Adrenal gland (tissue), 19 donors: ENCODE data around the gene DBF4. TPM values are rescaled to one million over a fixed set of nuclear protein-coding genes. Genes with fewer than 3 reads are reported as not detected.
"Not testable (repeated sequence)": the region's sequence is repeated elsewhere in the genome, so short reads cannot be mapped to it uniquely, and the experiment has no call there.

Experiments
- DNase-seq, 7 donors: peaks; one replicate each; pipeline ENCODE4 v3.0.0-alpha.2; 2019 to 2020
- H3K27ac ChIP-seq, 5 donors: fragments of 200-600 bp; sonication (generic) in 4 of 5; 1 replicate in 3 of 5; 2 replicates in 2 of 5; pipeline versions ENCODE4 v1.5.1 to v1.8.0; 2016 to 2020; ENCODE audit warnings: mild to moderate bottlenecking in 1 of 5
- H3K27me3 ChIP-seq: fragments of 200-600 bp; 2 replicates; pipeline ENCODE4 v1.8.0; 2021
- H3K36me3 ChIP-seq, 2 donors: fragments of 200-600 bp; replicated peaks in 1 of 2; 1 replicate in 1 of 2; 2 replicates in 1 of 2; pipeline versions ENCODE4 v1.5.1 to v1.8.0; 2018 to 2022
- H3K4me1 ChIP-seq, 2 donors: fragments of 200-600 bp; replicated peaks in 1 of 2; 1 replicate in 1 of 2; 2 replicates in 1 of 2; pipeline versions ENCODE4 v1.5.1 to v1.8.0; 2018 to 2021
- H3K4me3 ChIP-seq, 4 donors: fragments of 200-600 bp; sonication (generic) in 3 of 4; one replicate each; pipeline ENCODE4 v1.5.1; 2016 to 2018
- H3K9me3 ChIP-seq, 3 donors: fragments of 200-600 bp; sonication (generic) in 1 of 3; replicated peaks in 1 of 3; 1 replicate in 2 of 3; 2 replicates in 1 of 3; pipeline versions ENCODE4 v1.5.1 to v1.8.0; 2016 to 2021
- POLR2A ChIP-seq, 2 donors: fragments of 450-650 bp; IDR thresholded peaks; one replicate each; pipeline ENCODE4 v1.6.1; 2017; ENCODE audit warnings: antibody characterized with exemption in 2 of 2, mild to moderate bottlenecking in 2 of 2, moderate library complexity in 1 of 2
- WGBS, 4 donors: extraction: QIAGEN DNeasy Blood & Tissue Kit in 2 of 4; methylation state at CpG; one replicate each; pipeline versions ENCODE4 v1.1.5 to v1.1.7; 2013 to 2017; 5-methylcytosine and 5-hydroxymethylcytosine counted together
- intact Hi-C, 2 donors: fragments of 100-400 bp; cut with DNase I; formaldehyde crosslinking; loops; one replicate each; pipeline versions ENCODE4 v1.14.1 to v1.15.0; 2022 to 2023
- long read RNA-seq, 10 donors: library from polyadenylated mRNA in 3 of 10; unstranded in 2 of 10; stranded (forward) in 1 of 10; transcript quantifications; one replicate each; pipeline ENCODE4 v2.0.0 and lab custom pipeline, GENCODE V29; 2021 to 2026
- polyA plus RNA-seq, 3 donors: library from polyadenylated mRNA; stranded (reverse); fragments of 200-250 nt in 2 of 3; fragments of 350-450 nt in 1 of 3; fragmentation: Illumina TruSeq in 1 of 3; extraction: RNeasy Lipid Tissue Mini Kit (QIAGEN cat#74804) in 1 of 3; gene quantifications; one replicate each; pipeline ENCODE4 v1.2.3, GENCODE V29; 2013 to 2014
- total RNA-seq, 9 donors: library from RNA; depleted of rRNA in 4 of 9; stranded (reverse); fragments of >200 nt in 4 of 9; fragments of 120-200 nt in 1 of 9; fragmentation: NEBNext Ultra II Directional in 1 of 9; extraction: Animal tissue kit (Norgen Biotek cat#: 25700) in 1 of 9; gene quantifications; one replicate each; pipeline versions ENCODE4 v1.1.0 to v1.2.4, GENCODE V29; 2013 to 2023
- TF ChIP-seq, protein P1 (sequence below), 6 experiments: fragments of 450-650 bp in 4 of 6; fragments of 200-600 bp in 2 of 6; sonication (generic) in 1 of 6; IDR thresholded peaks; 1 replicate in 5 of 6; 2 replicates in 1 of 6; pipeline versions ENCODE4 v1.5.1 to v1.8.0; 2016 to 2021; ENCODE audit warnings: antibody characterized with exemption in 6 of 6, mild to moderate bottlenecking in 2 of 6, moderate library complexity in 1 of 6
- donor health status: healthy with polysubstance abuse.
- donor health status: Bipolar disorder and iron deficiency.
- donor health status: DM: yes; HTN: yes; CAD: no.
- donor health status: DM: no; HTN: no; CAD: no.
- donor health status: DM: no; HTN: no; CAD: no.
- donor health status: DM: yes; HTN: yes; CAD: no.

Gene DBF4
- total RNA-seq (10 to 100 TPM in 2 of 9 donors, 1 to 10 TPM in 6, under 1 TPM in 1; 0.91 to 23.2 (median 7.5) TPM), polyA plus RNA-seq (1 to 10 TPM; 5.6 to 6.6 (median 5.8) TPM)
- long read RNA-seq, donor 1, partial matches to known transcripts, result 0 of 2 reads
- long read RNA-seq, donor 1, other reads (novel, unspliced or antisense), result 0 of 2 reads
- long read RNA-seq, donor 2, partial matches to known transcripts, result 0 of 2 reads
- long read RNA-seq, donor 2, other reads (novel, unspliced or antisense), result 0 of 2 reads
- long read RNA-seq, donor 3, partial matches to known transcripts, result 0 of 1 reads
- long read RNA-seq, donor 3, other reads (novel, unspliced or antisense), result 0 of 1 reads
- long read RNA-seq, donor 4, partial matches to known transcripts, result 1 of 1 reads
- long read RNA-seq, donor 4, other reads (novel, unspliced or antisense), result 0 of 1 reads
- long read RNA-seq, donor 5, transcript DBF4-201 (12 exons, 3,907 nt), result major isoform, 9 of 12 reads
- long read RNA-seq, donor 5, partial matches to known transcripts, result 0 of 12 reads
- long read RNA-seq, donor 5, other reads (novel, unspliced or antisense), result 3 of 12 reads
- long read RNA-seq, donor 6, partial matches to known transcripts, result 2 of 2 reads
- long read RNA-seq, donor 6, other reads (novel, unspliced or antisense), result 0 of 2 reads
- long read RNA-seq, donor 7, partial matches to known transcripts, result 0 of 2 reads
- long read RNA-seq, donor 7, other reads (novel, unspliced or antisense), result 0 of 2 reads
- long read RNA-seq, donor 8, transcript DBF4-201 (12 exons, 3,907 nt), result major isoform, 7 of 9 reads
- long read RNA-seq, donor 8, partial matches to known transcripts, result 0 of 9 reads
- long read RNA-seq, donor 8, other reads (novel, unspliced or antisense), result 0 of 9 reads
- long read RNA-seq, donor 9, partial matches to known transcripts, result 0 of 2 reads
- long read RNA-seq, donor 9, other reads (novel, unspliced or antisense), result 0 of 2 reads
- long read RNA-seq, donor 10, partial matches to known transcripts, result 0 of 1 reads
- long read RNA-seq, donor 10, other reads (novel, unspliced or antisense), result 0 of 1 reads

- TF ChIP-seq, protein P1, sequence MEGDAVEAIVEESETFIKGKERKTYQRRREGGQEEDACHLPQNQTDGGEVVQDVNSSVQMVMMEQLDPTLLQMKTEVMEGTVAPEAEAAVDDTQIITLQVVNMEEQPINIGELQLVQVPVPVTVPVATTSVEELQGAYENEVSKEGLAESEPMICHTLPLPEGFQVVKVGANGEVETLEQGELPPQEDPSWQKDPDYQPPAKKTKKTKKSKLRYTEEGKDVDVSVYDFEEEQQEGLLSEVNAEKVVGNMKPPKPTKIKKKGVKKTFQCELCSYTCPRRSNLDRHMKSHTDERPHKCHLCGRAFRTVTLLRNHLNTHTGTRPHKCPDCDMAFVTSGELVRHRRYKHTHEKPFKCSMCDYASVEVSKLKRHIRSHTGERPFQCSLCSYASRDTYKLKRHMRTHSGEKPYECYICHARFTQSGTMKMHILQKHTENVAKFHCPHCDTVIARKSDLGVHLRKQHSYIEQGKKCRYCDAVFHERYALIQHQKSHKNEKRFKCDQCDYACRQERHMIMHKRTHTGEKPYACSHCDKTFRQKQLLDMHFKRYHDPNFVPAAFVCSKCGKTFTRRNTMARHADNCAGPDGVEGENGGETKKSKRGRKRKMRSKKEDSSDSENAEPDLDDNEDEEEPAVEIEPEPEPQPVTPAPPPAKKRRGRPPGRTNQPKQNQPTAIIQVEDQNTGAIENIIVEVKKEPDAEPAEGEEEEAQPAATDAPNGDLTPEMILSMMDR (IDR thresholded peaks at IDR 0.05), result no peak
- TF ChIP-seq POLR2A (IDR thresholded peaks at IDR 0.05), result peak; percentile 39 to 86
- Histone ChIP-seq H3K27me3 (no peaks in the 10 kb centered on the region), H3K36me3 (no peaks in the 10 kb centered on the region), H3K9me3 (peaks cover 0 to 5% (median 0%) of the 10 kb centered on the region in 3 donors), H3K4me1 (peaks cover 0 to 32% of the 10 kb centered on the region in 2 donors), H3K4me3 (peak within 1 kb of the TSS; percentile 68 to 96 (median 82)), H3K27ac (peak within 1 kb of the TSS; percentile 87 to 98 (median 95))
- 0 to 2% (median 1%) methylated on average over 20 to 84 of the region's 84 CpGs for WGBS, 4 donors
- intact Hi-C loops, result loop anchor here in 1 of 2 donors (5.0 kb wide), 1 partner anchor 74 kb away; no protein-coding TSS in a partner anchor
- DNase-seq, result peak; percentile 94 to 97 (median 96)
Measured at GRCh38 chr7:87876040-87876868, at the start of gene DBF4, which contains the start of gene SLC25A40. Gene DBF4 (plus strand): TSS chr7:87876493. CDS start chr7:87876733, 240 bp downstream. Gene SLC25A40 (minus strand): TSS chr7:87876360. CDS start chr7:87858727, 17,633 bp downstream.

- H3K9me3 ChIP-seq, intact Hi-C loops, H3K4me1 ChIP-seq, H3K4me3 ChIP-seq, DNase-seq, H3K36me3 ChIP-seq, H3K27ac ChIP-seq, H3K27me3 ChIP-seq: not testable (repeated sequence)
- 88 to 100% (median 98%) methylated on average over 1 of the region's 1 CpG for WGBS, 4 donors
Measured at GRCh38 chr7:87828383-87828782, 47.9 kb upstream of the DBF4 start.

GRCh38 chr7:87831097-87831496 lies 45.2 kb upstream of the DBF4 start:
- no peaks in the 10 kb centered on the region for H3K36me3 ChIP-seq
- no peak overlapping the region for H3K4me3 ChIP-seq
- DNase-seq, result no peak
- TF ChIP-seq, protein P1 (IDR thresholded peaks at IDR 0.05), result no peak
- TF ChIP-seq POLR2A (IDR thresholded peaks at IDR 0.05), result no peak
- intact Hi-C loops, result no loop called here
- WGBS, 4 donors, result 97 to 100% (median 98%) methylated on average over 1 of the region's 1 CpG
- H3K9me3 ChIP-seq, result peaks cover 0 to 6% (median 0%) of the 10 kb centered on the region in 3 donors
- H3K27ac ChIP-seq, result no peak overlapping the region
- no peaks in the 10 kb centered on the region for H3K27me3 ChIP-seq
- no peaks in the 10 kb centered on the region for H3K4me1 ChIP-seq

GRCh38 chr7:87833130-87833529 lies 43.2 kb upstream of the DBF4 start:
- intact Hi-C loops, result no loop called here
- TF ChIP-seq, protein P1 (IDR thresholded peaks at IDR 0.05), result no peak
- TF ChIP-seq POLR2A (IDR thresholded peaks at IDR 0.05), result no peak
- no peaks in the 10 kb centered on the region for H3K9me3 ChIP-seq
- H3K36me3 ChIP-seq, result no peaks in the 10 kb centered on the region
- H3K27ac ChIP-seq, result no peak overlapping the region
- H3K4me1 ChIP-seq, result no peaks in the 10 kb centered on the region
- WGBS, 4 donors, result 95 to 100% (median 96%) methylated on average over 1 of the region's 1 CpG
- no peak overlapping the region for H3K4me3 ChIP-seq
- no peak for DNase-seq
- no peaks in the 10 kb centered on the region for H3K27me3 ChIP-seq
